ENCODE data around the gene PPP1R37. TPM values are rescaled to one million over a fixed set of nuclear protein-coding genes. Genes with fewer than 3 reads are reported as not detected.

Gene PPP1R37
- polyA plus RNA-seq, 1 experiment, result 16.1 TPM

GRCh38 chr19:45076029-45076850 is 16.7 kb upstream of the PPP1R37 start, which contains the start of gene ZNF296:
ZNF296 (minus strand) TSS chr19:45076478; CDS start chr19:45076373, 105 bp downstream.
- Histone ChIP-seq H3K4me3 (ENCODE audit: low read depth, low read length) (peak within 1 kb of the TSS; percentile 50), H3K36me3 (ENCODE audit: control insufficient read depth, insufficient read depth, low read length) (peaks cover 4% of the 10 kb centered on the region; the same call in 1 of the 2 replicates), H3K27me3 (ENCODE audit: control insufficient read depth, insufficient read depth, low read length) (no peaks in the 10 kb centered on the region)
- ChIA-PET POLR2A (no interaction called here), CTCF (interaction anchor here (1.8 kb wide), 1 partner anchor 17 kb away, joined by 4 read pairs; no protein-coding TSS in a partner anchor)
- no peak for TF ChIP-seq CTCF (IDR thresholded peaks at IDR 0.05; ENCODE audit: insufficient read depth, low read depth, low read length)
- DNase-seq (ENCODE audit: low read depth), result no peak

DNA sequence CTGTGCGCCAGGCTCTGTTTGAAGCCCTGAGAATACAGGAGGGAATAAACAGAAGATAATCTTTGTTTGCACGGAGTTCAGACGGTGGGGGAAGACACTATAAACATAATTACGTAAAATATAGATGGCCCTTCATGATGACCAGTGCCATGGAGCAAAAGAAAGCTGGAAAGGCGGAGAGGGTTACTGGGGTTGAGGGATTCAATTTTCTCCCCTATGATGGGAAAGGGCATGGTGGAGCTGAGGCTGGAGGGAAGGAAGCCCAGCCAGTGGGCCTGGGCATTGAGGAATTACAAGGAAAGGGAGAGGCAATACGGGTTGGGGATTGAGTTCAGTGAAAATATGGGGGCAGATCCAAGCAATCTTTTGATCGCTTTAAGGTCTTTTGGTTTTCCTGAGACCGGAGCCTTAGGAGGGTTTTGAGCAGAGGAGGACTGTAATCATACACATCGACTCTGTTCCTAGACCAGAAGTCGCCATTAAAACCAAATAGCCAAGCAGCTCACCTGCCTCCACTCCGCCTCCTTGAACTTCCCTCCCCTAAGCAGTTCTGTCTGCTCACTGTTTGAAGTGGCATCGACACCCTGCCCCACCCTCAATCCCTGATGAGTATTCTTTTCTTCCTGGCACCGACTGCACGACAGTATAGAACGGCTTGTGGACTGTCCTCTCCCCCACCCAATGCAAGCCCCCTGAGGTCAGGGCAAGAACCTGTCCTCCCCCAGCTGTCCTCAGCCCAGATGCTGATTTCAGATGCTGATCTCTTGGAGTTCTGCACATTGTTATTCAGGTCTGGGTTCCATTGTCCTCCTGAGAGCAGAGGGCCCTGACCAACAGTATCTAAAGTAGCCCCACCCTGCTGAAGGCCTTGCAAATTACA is 15.9 kb upstream of the PPP1R37 start:
- peaks cover 5% of the 10 kb centered on the region; the same call in 1 of the 2 replicates for H3K36me3 ChIP-seq (ENCODE audit: control insufficient read depth, insufficient read depth, low read length)
- H3K4me3 ChIP-seq (ENCODE audit: low read depth, low read length), result no peak overlapping the region; the same call in 1 of the 2 replicates
- ChIA-PET POLR2A (no interaction called here), CTCF (interaction anchor here (1.8 kb wide), 1 partner anchor 18 kb away, joined by 4 read pairs; no protein-coding TSS in a partner anchor)
- H3K27me3 ChIP-seq (ENCODE audit: control insufficient read depth, insufficient read depth, low read length), result no peaks in the 10 kb centered on the region
- no peak for DNase-seq (ENCODE audit: low read depth)
- no peak for TF ChIP-seq CTCF (IDR thresholded peaks at IDR 0.05; ENCODE audit: insufficient read depth, low read depth, low read length)

GRCh38 chr19:45078390-45079062 is 14.5 kb upstream of the PPP1R37 start:
- no peak for TF ChIP-seq CTCF (IDR thresholded peaks at IDR 0.05; ENCODE audit: insufficient read depth, low read depth, low read length)
- CTCF ChIA-PET, result interaction anchor here (0.8 to 1.8 kb wide), 3 partner anchors 14 to 19 kb away, joined by 3 to 9 read pairs (median 7); partner anchors contain the start of gene PPP1R37

GRCh38 chr19:45079063-45079910 is 13.7 kb upstream of the PPP1R37 start, which contains the start of gene GEMIN7:
GEMIN7 (plus strand) TSS chr19:45079260; CDS start chr19:45090115, 10,855 bp downstream.
- POLR2A ChIA-PET, result no interaction called here
- Histone ChIP-seq H3K36me3 (ENCODE audit: control insufficient read depth, insufficient read depth, low read length) (peaks cover 4% of the 10 kb centered on the region; the same call in 1 of the 2 replicates), H3K27me3 (ENCODE audit: control insufficient read depth, insufficient read depth, low read length) (no peaks in the 10 kb centered on the region), H3K4me3 (ENCODE audit: low read depth, low read length) (peak within 1 kb of the TSS; percentile 80)
- no peak for TF ChIP-seq CTCF (IDR thresholded peaks at IDR 0.05; ENCODE audit: insufficient read depth, low read depth, low read length)
- CTCF ChIA-PET, result interaction anchor here (0.8 to 1.8 kb wide), 4 partner anchors 11 to 20 kb away, joined by 3 to 9 read pairs (median 5); partner anchors contain the start of gene PPP1R37
- DNase-seq (ENCODE audit: low read depth), result no peak

More at GRCh38 chr19:45078390-45079062, 14.5 kb upstream of the PPP1R37 start:
- DNase-seq (ENCODE audit: low read depth), result no peak
- peak overlapping the region; percentile 80 for H3K4me3 ChIP-seq (ENCODE audit: low read depth, low read length)
- H3K36me3 ChIP-seq (ENCODE audit: control insufficient read depth, insufficient read depth, low read length), result peaks cover 4% of the 10 kb centered on the region; the same call in 1 of the 2 replicates
- POLR2A ChIA-PET, result no interaction called here
- H3K27me3 ChIP-seq (ENCODE audit: control insufficient read depth, insufficient read depth, low read length), result no peaks in the 10 kb centered on the region

All from BJ (cell line).